ENCODE data around the gene NFKBIE. TPM values are rescaled to one million over a fixed set of nuclear protein-coding genes. Genes with fewer than 3 reads are reported as not detected.

NFKBIE gene
- total and polyA plus RNA-seq, 2 of the 13 experiments (the other 11 are each of a cell fraction or from before 2014, with no cell fraction given) = 6.7 to 14.5 TPM

DNA sequence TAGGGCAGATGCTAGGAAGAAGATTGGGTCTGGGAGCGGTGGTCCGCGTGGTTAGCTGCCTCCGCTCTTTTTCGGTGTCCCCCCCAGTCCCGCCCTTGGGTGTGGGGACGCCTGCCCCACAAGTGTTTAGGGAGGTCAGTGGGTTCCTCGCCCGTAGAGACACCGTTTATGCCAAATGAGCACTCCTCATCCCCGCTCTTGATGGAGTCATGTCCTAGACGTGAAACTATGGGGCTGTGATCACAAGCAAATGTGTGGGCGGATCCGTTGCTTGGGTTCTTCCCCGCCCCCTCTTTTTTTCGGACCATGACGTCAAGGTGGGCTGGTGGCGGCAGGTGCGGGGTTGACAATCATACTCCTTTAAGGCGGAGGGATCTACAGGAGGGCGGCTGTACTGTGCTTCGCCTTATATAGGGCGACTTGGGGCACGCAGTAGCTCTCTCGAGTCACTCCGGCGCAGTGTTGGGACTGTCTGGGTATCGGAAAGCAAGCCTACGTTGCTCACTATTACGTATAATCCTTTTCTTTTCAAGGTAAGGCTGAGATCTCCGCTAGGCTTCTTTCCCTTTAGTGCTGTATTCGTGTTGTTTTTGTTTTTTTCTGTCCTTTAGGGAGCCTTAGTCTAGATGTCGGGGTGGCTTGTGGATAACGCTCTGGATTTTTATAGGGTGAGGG is 18.6 kb downstream of the NFKBIE start, which contains the start of gene HSP90AB1 (continued):
- TF ChIP-seq NR2F6 (IDR thresholded peaks at IDR 0.05) = no peak
- no peak for TF ChIP-seq NR2F6 (CRISPR knock-in tag; IDR thresholded peaks at IDR 0.05)
- TF ChIP-seq CREM (IDR thresholded peaks at IDR 0.05) = peak; percentile 86
- no peak for TF ChIP-seq CREM (CRISPR knock-in tag; IDR thresholded peaks at IDR 0.05)
- TF ChIP-seq SATB2 (CRISPR knock-in tag; IDR thresholded peaks at IDR 0.05) = peak; percentile 62
- TF ChIP-seq CHD2 (IDR thresholded peaks at IDR 0.05; ENCODE audit: low read depth, low read length) = peak; percentile 89
- peak; percentile 22 for TF ChIP-seq IRF9 (CRISPR knock-in tag; IDR thresholded peaks at IDR 0.05; ENCODE audit: borderline replicate concordance)
- TF ChIP-seq ZBTB3 (CRISPR knock-in tag; IDR thresholded peaks at IDR 0.05; ENCODE audit: borderline replicate concordance, low read depth) = no peak
- no peak for TF ChIP-seq ZNF776 (CRISPR knock-in tag; IDR thresholded peaks at IDR 0.05)
- no peak for TF ChIP-seq KDM4B (CRISPR knock-in tag; IDR thresholded peaks at IDR 0.05)
- TF ChIP-seq, protein P1, sequence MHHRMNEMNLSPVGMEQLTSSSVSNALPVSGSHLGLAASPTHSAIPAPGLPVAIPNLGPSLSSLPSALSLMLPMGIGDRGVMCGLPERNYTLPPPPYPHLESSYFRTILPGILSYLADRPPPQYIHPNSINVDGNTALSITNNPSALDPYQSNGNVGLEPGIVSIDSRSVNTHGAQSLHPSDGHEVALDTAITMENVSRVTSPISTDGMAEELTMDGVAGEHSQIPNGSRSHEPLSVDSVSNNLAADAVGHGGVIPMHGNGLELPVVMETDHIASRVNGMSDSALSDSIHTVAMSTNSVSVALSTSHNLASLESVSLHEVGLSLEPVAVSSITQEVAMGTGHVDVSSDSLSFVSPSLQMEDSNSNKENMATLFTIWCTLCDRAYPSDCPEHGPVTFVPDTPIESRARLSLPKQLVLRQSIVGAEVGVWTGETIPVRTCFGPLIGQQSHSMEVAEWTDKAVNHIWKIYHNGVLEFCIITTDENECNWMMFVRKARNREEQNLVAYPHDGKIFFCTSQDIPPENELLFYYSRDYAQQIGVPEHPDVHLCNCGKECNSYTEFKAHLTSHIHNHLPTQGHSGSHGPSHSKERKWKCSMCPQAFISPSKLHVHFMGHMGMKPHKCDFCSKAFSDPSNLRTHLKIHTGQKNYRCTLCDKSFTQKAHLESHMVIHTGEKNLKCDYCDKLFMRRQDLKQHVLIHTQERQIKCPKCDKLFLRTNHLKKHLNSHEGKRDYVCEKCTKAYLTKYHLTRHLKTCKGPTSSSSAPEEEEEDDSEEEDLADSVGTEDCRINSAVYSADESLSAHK (CRISPR knock-in tag; IDR thresholded peaks at IDR 0.05; ENCODE audit: borderline replicate concordance) = peak; percentile 82; the same call in 1 of the 2 replicates
- TF ChIP-seq, protein P2, sequence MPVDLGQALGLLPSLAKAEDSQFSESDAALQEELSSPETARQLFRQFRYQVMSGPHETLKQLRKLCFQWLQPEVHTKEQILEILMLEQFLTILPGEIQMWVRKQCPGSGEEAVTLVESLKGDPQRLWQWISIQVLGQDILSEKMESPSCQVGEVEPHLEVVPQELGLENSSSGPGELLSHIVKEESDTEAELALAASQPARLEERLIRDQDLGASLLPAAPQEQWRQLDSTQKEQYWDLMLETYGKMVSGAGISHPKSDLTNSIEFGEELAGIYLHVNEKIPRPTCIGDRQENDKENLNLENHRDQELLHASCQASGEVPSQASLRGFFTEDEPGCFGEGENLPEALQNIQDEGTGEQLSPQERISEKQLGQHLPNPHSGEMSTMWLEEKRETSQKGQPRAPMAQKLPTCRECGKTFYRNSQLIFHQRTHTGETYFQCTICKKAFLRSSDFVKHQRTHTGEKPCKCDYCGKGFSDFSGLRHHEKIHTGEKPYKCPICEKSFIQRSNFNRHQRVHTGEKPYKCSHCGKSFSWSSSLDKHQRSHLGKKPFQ (CRISPR knock-in tag; IDR thresholded peaks at IDR 0.05; ENCODE audit: insufficient replicate concordance) = no peak
- TF ChIP-seq ARNTL (CRISPR knock-in tag; IDR thresholded peaks at IDR 0.05) = peak; percentile 60
- TF ChIP-seq ZNF484 (CRISPR knock-in tag; IDR thresholded peaks at IDR 0.05; ENCODE audit: borderline replicate concordance, low read depth) = no peak
- TF ChIP-seq ZBTB46 (CRISPR knock-in tag; IDR thresholded peaks at IDR 0.05; ENCODE audit: borderline replicate concordance) = 0 out of 2 replicates have a peak, but pooled peaks have one; percentile 77
- TF ChIP-seq ELK4 (CRISPR knock-in tag; IDR thresholded peaks at IDR 0.05; ENCODE audit: borderline replicate concordance) = no peak
- no peak for TF ChIP-seq SOX13 (IDR thresholded peaks at IDR 0.05)
- TF ChIP-seq SOX13 (CRISPR knock-in tag; conservative IDR thresholded peaks at IDR 0.05 in 1 of 2, IDR thresholded peaks at IDR 0.05 in 1 of 2) = peak in 1 of 2 experiments; percentile 62; a peak in 2 of 4 replicates
- TF ChIP-seq ZBTB7A (CRISPR knock-in tag; IDR thresholded peaks at IDR 0.05) = peak; percentile 60; the same call in 1 of the 2 replicates
- TF ChIP-seq ZNF879 (CRISPR knock-in tag; IDR thresholded peaks at IDR 0.05) = no peak; the same call in 1 of the 2 replicates
- no peak for TF ChIP-seq ZNF839 (CRISPR knock-in tag; IDR thresholded peaks at IDR 0.05; ENCODE audit: borderline replicate concordance)

Measured in HepG2 (cell line).